WERI-Rb-1 (cell line): Measurements from ENCODE around the gene YIPF6.
"Not testable (repeated sequence)": the region's sequence is repeated elsewhere in the genome, so short reads cannot be mapped to it uniquely, and the experiment has no call there.

Experiments
- DNase-seq: peaks from one replicate; pipeline ENCODE4 v3.0.0-alpha.2; 2020
- H3K27ac ChIP-seq: fragments of 250-450 bp; sonication (Bioruptor Pico); 2 replicates; pipeline ENCODE4 v1.5.1; 2020; ENCODE audit warnings: mild to moderate bottlenecking, moderate library complexity
- H3K27me3 ChIP-seq: fragments of 250-450 bp; sonication (Bioruptor Pico); 2 replicates; pipeline ENCODE4 v1.5.1; 2021; ENCODE audit warnings: mild to moderate bottlenecking, low read depth, moderate library complexity; ENCODE audit not compliant: insufficient read depth, severe bottlenecking
- H3K36me3 ChIP-seq: fragments of 250-450 bp; sonication (Bioruptor Pico); 2 replicates; pipeline ENCODE4 v1.5.1; 2020; ENCODE audit warnings: mild to moderate bottlenecking, moderate library complexity
- H3K4me3 ChIP-seq: 2 replicates; pipeline ENCODE4 v1.5.1; 2011; ENCODE audit warnings: low read depth, mild to moderate bottlenecking, control low read depth, low read length
- H3K9me3 ChIP-seq: fragments of 250-450 bp; sonication (Bioruptor Pico); 2 replicates; pipeline ENCODE4 v1.5.1; 2021; ENCODE audit warnings: mild to moderate bottlenecking, moderate library complexity; ENCODE audit not compliant: severe bottlenecking
- TF ChIP-seq, protein P1 (sequence below): IDR thresholded peaks from 2 replicates; pipeline ENCODE4 v1.5.1; 2011; ENCODE audit warnings: low read depth, mild to moderate bottlenecking, control low read depth, inconsistent platforms, low read length

Gene YIPF6

DNA sequence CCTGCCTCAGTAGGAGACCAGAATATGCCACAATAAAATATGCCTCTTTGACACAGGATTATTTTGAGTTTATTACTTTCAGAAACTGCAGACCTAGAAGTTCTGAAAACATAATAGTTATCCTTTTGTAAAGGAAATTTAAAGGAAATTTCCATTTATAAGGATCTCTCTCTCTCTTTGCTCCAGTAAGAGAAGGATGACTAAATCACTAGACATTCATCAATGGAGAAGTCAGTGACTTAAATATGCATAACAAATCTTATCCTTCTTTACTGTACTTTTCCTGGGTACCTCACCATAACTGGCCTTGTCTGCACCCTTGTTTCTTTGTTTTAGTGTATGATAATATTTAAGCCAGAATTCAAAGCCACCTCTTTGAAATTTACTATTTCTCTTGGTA lies 37.3 kb upstream of the YIPF6 start:
- TF ChIP-seq, protein P1, sequence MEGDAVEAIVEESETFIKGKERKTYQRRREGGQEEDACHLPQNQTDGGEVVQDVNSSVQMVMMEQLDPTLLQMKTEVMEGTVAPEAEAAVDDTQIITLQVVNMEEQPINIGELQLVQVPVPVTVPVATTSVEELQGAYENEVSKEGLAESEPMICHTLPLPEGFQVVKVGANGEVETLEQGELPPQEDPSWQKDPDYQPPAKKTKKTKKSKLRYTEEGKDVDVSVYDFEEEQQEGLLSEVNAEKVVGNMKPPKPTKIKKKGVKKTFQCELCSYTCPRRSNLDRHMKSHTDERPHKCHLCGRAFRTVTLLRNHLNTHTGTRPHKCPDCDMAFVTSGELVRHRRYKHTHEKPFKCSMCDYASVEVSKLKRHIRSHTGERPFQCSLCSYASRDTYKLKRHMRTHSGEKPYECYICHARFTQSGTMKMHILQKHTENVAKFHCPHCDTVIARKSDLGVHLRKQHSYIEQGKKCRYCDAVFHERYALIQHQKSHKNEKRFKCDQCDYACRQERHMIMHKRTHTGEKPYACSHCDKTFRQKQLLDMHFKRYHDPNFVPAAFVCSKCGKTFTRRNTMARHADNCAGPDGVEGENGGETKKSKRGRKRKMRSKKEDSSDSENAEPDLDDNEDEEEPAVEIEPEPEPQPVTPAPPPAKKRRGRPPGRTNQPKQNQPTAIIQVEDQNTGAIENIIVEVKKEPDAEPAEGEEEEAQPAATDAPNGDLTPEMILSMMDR = no peak
- Histone ChIP-seq H3K9me3 (no peaks in the 10 kb centered on the region), H3K27ac (no peak overlapping the region), H3K36me3 (no peaks in the 10 kb centered on the region), H3K4me3 (no peak overlapping the region), H3K27me3 (peaks cover 8% of the 10 kb centered on the region)
- DNase-seq = no peak

DNA sequence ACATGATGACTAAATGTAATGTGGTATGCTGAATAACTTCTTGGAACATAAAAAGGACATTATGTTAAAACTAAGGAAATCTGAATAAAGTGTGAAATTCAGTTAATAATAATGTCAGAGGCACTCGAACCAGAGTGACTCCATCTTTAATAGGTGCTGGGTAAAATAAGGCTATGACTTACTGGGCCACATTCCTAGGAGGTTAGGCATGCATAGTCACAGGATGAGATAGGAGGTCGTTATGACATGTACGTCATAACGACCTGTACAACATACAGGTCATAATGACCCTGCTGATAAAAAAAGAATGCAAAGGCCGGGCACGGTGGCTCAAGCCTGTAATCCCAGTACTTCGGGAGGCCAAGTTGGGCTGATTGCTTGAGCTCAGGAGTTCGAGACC lies 36.7 kb upstream of the YIPF6 start:
- Histone ChIP-seq H3K36me3 (no peaks in the 10 kb centered on the region), H3K27me3 (peaks cover 8% of the 10 kb centered on the region), H3K4me3 (no peak overlapping the region), H3K9me3 (no peaks in the 10 kb centered on the region), H3K27ac (no peak overlapping the region)
- DNase-seq = no peak
- TF ChIP-seq, protein P1 = no peak

DNA sequence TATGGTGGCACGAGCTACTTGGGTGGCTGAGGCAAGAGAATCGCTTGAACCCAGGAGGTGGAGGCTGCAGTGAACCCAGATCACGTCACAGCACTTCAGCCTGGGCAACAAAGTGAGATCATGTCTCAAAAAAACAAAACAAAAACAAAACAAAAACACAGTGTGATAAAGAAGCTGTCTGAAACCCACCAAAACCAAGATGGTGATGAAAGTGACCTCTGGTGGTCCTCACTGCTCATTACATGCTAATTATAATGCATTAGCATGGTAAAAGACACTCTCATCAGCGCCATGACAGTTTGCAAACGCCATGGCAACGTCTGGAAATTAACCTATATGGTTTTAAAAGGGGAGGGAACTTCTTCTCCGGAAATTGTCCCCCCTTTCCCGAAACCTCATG lies 36.2 kb upstream of the YIPF6 start:
- Histone ChIP-seq H3K9me3 (no peaks in the 10 kb centered on the region), H3K36me3 (no peaks in the 10 kb centered on the region), H3K27ac (no peak overlapping the region), H3K4me3 (no peak overlapping the region), H3K27me3 (peaks cover 8% of the 10 kb centered on the region)
- TF ChIP-seq, protein P1 = peak; percentile 45
- DNase-seq = peak; percentile 7

DNA sequence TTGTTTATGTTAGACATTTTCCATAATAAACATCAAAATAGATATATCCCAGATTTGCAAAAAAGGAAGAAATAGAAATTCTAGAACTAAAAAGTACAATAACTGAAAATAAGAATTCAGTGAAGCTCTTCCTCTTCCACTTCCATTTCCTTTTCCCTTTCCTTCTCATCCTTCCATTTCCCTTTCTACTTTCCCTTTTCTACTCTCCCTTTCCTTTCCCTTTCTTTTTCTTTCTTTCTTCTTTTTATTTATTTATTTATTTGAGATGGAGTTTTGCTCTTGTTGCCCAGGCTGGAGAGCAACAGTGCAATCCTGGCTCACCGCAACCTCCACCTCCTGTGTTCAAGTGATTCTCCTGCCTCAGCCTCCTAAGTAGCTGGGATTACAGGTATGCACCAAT lies 35.0 kb upstream of the YIPF6 start:
- Histone ChIP-seq H3K27ac (no peak overlapping the region), H3K27me3 (peaks cover 8% of the 10 kb centered on the region), H3K36me3 (no peaks in the 10 kb centered on the region), H3K4me3 (no peak overlapping the region), H3K9me3 (no peaks in the 10 kb centered on the region)
- TF ChIP-seq, protein P1 = no peak
- DNase-seq = no peak

DNA sequence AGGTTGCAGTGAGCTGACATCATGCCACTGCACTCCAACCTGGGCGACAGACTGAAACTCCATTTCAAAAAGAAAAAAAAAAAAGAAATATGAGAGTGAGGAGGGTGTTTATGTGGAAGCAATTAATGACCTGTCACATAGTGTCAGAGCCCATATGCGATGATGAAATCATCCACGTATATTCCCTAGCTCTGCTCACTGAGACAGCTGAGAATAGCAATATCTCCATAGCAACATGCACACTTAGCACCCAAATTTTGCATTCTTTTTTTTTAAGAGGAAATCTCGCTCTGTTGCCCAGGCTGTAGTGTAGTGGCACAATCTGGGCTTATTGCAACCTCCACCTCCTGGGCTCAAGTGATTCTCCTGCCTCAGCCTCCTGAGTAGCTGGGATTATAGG lies 34.1 kb upstream of the YIPF6 start:
- no peak for DNase-seq
- no peak overlapping the region for H3K27ac ChIP-seq
- no peaks in the 10 kb centered on the region for H3K36me3 ChIP-seq
- H3K4me3 ChIP-seq = no peak overlapping the region
- peaks cover 8% of the 10 kb centered on the region for H3K27me3 ChIP-seq
- TF ChIP-seq, protein P1 = no peak
- no peaks in the 10 kb centered on the region for H3K9me3 ChIP-seq

DNA sequence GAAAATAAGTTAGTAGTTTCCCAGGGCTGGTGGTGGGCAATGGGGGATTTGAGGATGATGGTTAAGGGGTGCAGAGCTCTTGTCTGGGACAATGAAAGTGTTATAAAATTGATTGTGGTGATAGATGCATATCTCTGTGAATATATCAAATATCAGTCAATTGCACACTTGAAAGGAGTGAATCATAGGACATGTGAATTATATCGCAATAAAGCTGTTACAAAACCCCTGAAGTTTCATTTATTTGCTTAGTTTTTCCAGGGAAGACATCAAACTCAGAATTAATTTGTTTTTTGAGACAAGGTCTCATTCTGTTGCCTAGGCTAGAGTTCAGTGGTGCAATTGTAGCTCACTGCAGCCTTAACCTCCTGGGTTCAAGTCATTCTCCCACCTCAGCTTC lies 17.9 kb upstream of the YIPF6 start:
- no peak overlapping the region for H3K27ac ChIP-seq
- TF ChIP-seq, protein P1 = no peak
- H3K9me3 ChIP-seq = no peaks in the 10 kb centered on the region
- no peak overlapping the region for H3K4me3 ChIP-seq
- H3K27me3 ChIP-seq = peaks cover 7% of the 10 kb centered on the region
- no peaks in the 10 kb centered on the region for H3K36me3 ChIP-seq
- no peak for DNase-seq

DNA sequence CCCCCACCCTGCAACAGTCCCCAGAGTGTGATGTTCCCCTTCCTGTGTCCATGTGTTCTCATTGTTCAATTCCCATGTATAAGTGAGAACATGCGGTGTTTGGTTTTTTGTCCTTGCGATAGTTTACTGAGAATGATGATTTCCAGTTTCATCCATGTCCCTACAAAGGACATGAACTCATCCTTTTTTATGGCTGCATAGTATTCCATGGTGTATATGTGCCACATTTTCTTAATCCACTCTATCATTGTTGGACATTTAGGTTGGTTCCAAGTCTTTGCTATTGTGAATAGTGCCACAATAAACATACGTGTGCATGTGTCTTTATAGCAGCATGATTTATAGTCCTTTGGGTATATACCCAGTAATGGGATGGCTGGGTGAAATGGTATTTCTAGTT lies 12.7 kb upstream of the YIPF6 start:
- H3K9me3 ChIP-seq, H3K36me3 ChIP-seq, H3K27me3 ChIP-seq, DNase-seq, H3K4me3 ChIP-seq, H3K27ac ChIP-seq: not testable (repeated sequence)
